Muscle of leg (tissue), 11 donors: ENCODE data around the gene CTTNBP2. TPM values are rescaled to one million over a fixed set of nuclear protein-coding genes. Genes with fewer than 3 reads are reported as not detected.
A peak's percentile ranks its signal among the peaks of the same experiment; 100 is the strongest.

Experiments
- DNase-seq: peaks from one replicate; pipeline ENCODE4 v3.0.0; 2013
- H3K27ac ChIP-seq: one replicate; pipeline ENCODE4 v1.5.1; 2013; ENCODE audit warnings: mild to moderate bottlenecking, low read length, control low read depth
- H3K27me3 ChIP-seq: one replicate; pipeline ENCODE4 v1.6.1; 2013; ENCODE audit warnings: low read length; ENCODE audit not compliant: control insufficient read depth, insufficient read depth
- H3K36me3 ChIP-seq: one replicate; pipeline ENCODE4 v1.6.1; 2013; ENCODE audit warnings: low read length; ENCODE audit not compliant: control insufficient read depth, insufficient read depth
- H3K4me1 ChIP-seq: one replicate; pipeline ENCODE4 v1.6.1; 2013; ENCODE audit warnings: low read length; ENCODE audit not compliant: control insufficient read depth, insufficient read depth
- H3K4me3 ChIP-seq: one replicate; pipeline ENCODE4 v1.5.1; 2013; ENCODE audit warnings: low read length, control low read depth
- H3K9me3 ChIP-seq: replicated peaks from 2 replicates; pipeline ENCODE4 v1.6.1; 2013; ENCODE audit warnings: low read depth, low read length; ENCODE audit not compliant: control insufficient read depth
- WGBS: methylation state at CpG from one replicate; pipeline ENCODE4 v1.1.5; 2013; ENCODE audit warnings: missing lambda C conversion rate; ENCODE audit not compliant: insufficient coverage; 5-methylcytosine and 5-hydroxymethylcytosine counted together
- polyA plus RNA-seq, 8 donors: library from polyadenylated mRNA; unstranded; fragments of 120-200 nt; gene quantifications; one replicate each; pipeline versions ENCODE4 v1.2.1 to v1.2.3, GENCODE V29; 2013; ENCODE audit warnings: inconsistent platforms in 1 of 8, low replicate concordance in 1 of 8; ENCODE audit not compliant: insufficient read length in 8 of 8, insufficient read depth in 1 of 8
- total RNA-seq: library from RNA; stranded (reverse); fragments of 120-200 nt; gene quantifications from one replicate; pipeline ENCODE4 v1.2.4, GENCODE V29; 2013

Gene CTTNBP2
- total and polyA plus RNA-seq, 9 donors = 0.71 to 4.3 (median 1.9) TPM

DNA sequence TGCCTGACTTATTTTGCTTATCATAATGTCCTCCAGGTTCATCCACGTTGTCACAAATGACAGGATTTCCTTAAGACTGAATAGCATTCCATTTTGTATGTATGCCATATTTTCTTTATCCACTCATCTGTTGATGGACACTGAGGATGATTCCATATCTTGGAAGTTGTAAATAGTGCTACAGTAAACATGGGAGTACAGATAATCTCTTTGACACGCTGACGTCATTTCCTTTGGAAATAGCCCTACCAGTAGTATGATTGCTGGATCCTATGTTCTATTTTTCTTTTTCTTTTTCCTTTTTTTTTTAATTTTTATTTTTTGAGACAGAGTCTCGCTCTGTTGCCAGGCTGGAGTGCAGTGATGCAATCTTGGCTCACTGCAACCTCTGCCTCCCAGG, 167.6 kb downstream of the CTTNBP2 start:
- WGBS = no CpG with 5 or more reads among the region's 4 CpGs
- H3K9me3 ChIP-seq = no peaks in the 10 kb centered on the region
- no peak overlapping the region for H3K4me3 ChIP-seq
- no peaks in the 10 kb centered on the region for H3K36me3 ChIP-seq
- no peaks in the 10 kb centered on the region for H3K4me1 ChIP-seq
- H3K27me3 ChIP-seq = no peaks in the 10 kb centered on the region
- H3K27ac ChIP-seq = no peak overlapping the region
- no peak for DNase-seq

GRCh38 chr7:117704063-117704462, 169.2 kb downstream of the CTTNBP2 start:
- no peaks in the 10 kb centered on the region for H3K4me1 ChIP-seq
- no peak overlapping the region for H3K27ac ChIP-seq
- no peak overlapping the region for H3K4me3 ChIP-seq
- H3K9me3 ChIP-seq = no peaks in the 10 kb centered on the region
- WGBS = no CpG with 5 or more reads among the region's 3 CpGs
- no peaks in the 10 kb centered on the region for H3K27me3 ChIP-seq
- DNase-seq = no peak
- H3K36me3 ChIP-seq = no peaks in the 10 kb centered on the region

DNA sequence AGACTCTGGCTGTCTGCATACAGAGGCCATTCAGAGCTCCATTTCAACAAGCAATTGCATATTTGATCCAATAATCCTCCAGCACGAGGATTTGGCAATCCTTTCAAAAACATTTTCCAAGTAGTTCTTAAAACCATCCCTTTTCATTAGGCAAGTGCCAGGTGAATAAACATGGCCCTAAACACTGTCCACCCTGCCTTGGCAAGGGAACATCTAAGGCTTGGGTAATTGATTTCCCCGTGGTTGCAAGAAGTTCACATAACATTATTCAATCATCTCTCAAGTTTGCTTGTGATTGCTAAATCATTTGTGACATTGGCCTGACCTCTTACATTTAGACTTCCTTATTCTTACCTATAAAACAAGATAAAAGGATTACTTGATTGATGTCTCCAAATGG, 175.2 kb downstream of the CTTNBP2 start:
- DNase-seq = no peak
- Histone ChIP-seq H3K4me1 (no peaks in the 10 kb centered on the region), H3K27ac (no peak overlapping the region), H3K27me3 (no peaks in the 10 kb centered on the region), H3K4me3 (no peak overlapping the region), H3K9me3 (no peaks in the 10 kb centered on the region), H3K36me3 (no peaks in the 10 kb centered on the region)
- 50% methylated on average over 1 of the region's 2 CpGs for WGBS

DNA sequence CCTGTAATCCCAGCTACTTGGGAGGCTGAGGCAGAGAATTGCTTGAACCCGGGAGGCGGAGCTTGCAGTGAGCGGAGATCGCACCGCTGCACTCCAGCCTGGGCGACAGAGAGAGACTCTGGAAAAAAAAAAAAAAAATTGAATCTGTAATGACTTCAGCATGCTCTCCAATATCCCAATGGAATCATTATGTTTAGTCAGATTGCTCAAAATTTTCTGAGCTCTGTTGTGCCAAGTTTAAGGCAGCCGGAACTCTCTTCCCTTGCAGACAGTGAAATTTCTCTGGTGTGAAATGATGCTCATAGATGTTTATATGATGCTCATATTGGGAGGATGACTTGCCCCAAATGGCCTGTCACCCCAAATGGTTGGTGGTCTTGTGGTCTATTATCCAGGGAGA, 180.9 kb downstream of the CTTNBP2 start:
- no peaks in the 10 kb centered on the region for H3K36me3 ChIP-seq
- 66% methylated on average over 3 of the region's 7 CpGs for WGBS

GRCh38 chr7:117690147-117690546, 183.1 kb downstream of the CTTNBP2 start:
- no peak overlapping the region for H3K27ac ChIP-seq

More for the DNA sequence above, 180.9 kb downstream of the CTTNBP2 start:
- peak; percentile 61 for DNase-seq
- H3K4me3 ChIP-seq = no peak overlapping the region
- no peak overlapping the region for H3K27ac ChIP-seq
- H3K27me3 ChIP-seq = no peaks in the 10 kb centered on the region
- H3K9me3 ChIP-seq = no peaks in the 10 kb centered on the region
- no peaks in the 10 kb centered on the region for H3K4me1 ChIP-seq

DNA sequence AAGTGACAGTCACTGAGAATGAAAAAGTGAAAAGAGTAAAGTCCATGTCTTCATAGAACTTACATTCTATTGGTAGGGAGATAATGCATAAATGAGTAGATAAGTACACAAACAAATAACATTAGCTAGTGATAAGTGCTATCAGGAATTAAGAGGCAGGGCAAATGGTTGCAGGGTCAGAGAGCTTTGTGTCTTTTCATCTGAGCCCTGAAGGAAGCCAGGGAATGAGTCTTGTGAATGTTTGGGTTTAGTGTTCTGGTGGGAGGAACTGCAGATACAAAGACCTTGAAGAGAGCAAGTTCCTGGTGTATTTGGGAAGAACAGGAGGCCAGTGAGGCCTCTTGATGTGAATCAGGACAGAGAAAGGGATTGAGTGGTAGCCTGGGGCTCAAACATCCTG, 183.8 kb downstream of the CTTNBP2 start:
- Histone ChIP-seq H3K9me3 (no peaks in the 10 kb centered on the region), H3K27me3 (no peaks in the 10 kb centered on the region), H3K4me3 (no peak overlapping the region), H3K4me1 (no peaks in the 10 kb centered on the region), H3K36me3 (no peaks in the 10 kb centered on the region), H3K27ac (no peak overlapping the region)
- no peak for DNase-seq

More at GRCh38 chr7:117690147-117690546, 183.1 kb downstream of the CTTNBP2 start:
- DNase-seq = no peak
- no CpG with 5 or more reads among the region's 3 CpGs for WGBS
- Histone ChIP-seq H3K36me3 (no peaks in the 10 kb centered on the region), H3K4me3 (no peak overlapping the region), H3K9me3 (no peaks in the 10 kb centered on the region), H3K27me3 (no peaks in the 10 kb centered on the region), H3K4me1 (no peaks in the 10 kb centered on the region)

DNA sequence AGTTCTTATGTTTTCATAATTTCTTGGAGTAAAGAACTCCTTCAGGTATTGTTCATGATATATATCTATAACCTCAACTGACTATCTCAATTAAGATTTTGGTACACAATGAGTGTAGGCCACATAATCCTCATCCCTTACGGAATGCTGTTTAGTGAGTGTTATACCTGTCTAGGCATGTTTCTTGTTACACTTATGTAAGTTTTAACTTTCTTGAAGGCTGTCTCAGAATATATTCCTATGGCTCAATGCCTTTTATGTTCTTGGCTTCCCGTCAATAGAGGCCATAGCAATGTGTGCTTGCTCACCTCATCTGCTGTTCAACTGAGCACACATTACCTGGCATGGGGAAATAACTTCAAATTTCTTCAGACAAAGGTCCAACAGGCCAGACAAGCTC, 185.1 kb downstream of the CTTNBP2 start:
- Histone ChIP-seq H3K4me1 (no peaks in the 10 kb centered on the region), H3K9me3 (no peaks in the 10 kb centered on the region), H3K27me3 (no peaks in the 10 kb centered on the region), H3K4me3 (no peak overlapping the region), H3K27ac (no peak overlapping the region), H3K36me3 (no peaks in the 10 kb centered on the region)
- 78% methylated on average over 1 of the region's 2 CpGs for WGBS
- DNase-seq = no peak

GRCh38 chr7:117686311-117686935, 186.8 kb downstream of the CTTNBP2 start:
- no peak for DNase-seq
- H3K9me3 ChIP-seq = no peaks in the 10 kb centered on the region
- no peaks in the 10 kb centered on the region for H3K4me1 ChIP-seq
- H3K36me3 ChIP-seq = no peaks in the 10 kb centered on the region
- no peaks in the 10 kb centered on the region for H3K27me3 ChIP-seq
- no peak overlapping the region for H3K4me3 ChIP-seq
- H3K27ac ChIP-seq = no peak overlapping the region

DNA sequence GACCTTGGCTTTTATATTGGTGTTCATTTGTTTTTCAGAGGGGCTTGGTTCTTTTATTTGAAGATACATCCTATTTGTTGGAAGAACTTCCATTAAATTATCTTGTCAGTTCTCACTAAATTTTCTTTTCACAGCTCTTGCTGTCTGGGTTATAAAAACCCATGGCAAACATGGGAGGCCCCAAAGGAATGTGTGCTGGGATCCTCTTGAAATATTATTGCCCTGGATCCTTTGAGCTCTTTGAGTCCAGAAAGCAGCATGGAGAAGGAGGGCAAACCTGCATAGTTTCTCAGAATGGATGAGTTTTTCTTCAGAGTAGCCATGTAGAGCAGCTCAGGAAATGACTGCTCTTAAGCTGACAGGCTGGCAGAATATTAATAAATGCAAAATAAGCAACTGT, 187.4 kb downstream of the CTTNBP2 start:
- no peaks in the 10 kb centered on the region for H3K27me3 ChIP-seq
- H3K27ac ChIP-seq = no peak overlapping the region
- no peaks in the 10 kb centered on the region for H3K9me3 ChIP-seq
- no peaks in the 10 kb centered on the region for H3K36me3 ChIP-seq
- H3K4me1 ChIP-seq = no peaks in the 10 kb centered on the region
- H3K4me3 ChIP-seq = no peak overlapping the region
- no peak for DNase-seq

DNA sequence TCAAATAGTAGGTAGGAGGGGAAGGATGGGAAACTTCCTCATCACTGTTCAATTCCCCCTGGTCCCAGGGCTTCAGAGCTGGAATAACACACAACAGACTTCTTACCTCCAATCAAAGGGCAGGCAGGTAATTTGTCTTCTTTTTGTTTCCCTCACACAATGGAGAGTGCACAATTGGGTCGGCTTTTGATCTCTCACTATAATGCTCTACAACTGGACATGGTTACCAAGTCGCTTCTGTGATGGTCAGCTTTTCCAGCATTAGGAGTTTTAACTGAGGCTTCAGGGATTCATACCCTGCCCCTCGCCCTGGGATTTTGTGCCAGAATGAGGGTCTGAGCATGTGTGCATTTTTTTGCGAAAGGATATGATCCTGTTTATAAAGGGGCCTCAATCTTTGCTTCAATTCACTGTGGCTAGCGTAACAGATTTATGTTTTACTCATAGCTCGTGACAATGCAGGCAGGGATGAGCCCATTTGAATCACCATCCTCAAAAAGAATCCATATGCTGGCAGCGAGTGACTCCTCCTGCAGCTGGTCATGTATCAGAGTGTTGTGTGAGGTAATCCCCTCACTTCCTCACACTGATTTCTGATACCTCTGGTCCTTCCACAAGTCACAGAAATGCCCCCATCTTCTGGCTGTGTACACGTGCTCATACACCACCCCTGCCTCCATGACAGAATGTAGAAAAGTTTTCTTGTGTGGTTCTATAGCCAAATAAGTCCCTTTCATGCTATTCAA, 189.6 kb downstream of the CTTNBP2 start:
- H3K4me1 ChIP-seq = no peaks in the 10 kb centered on the region
- DNase-seq = no peak
- H3K27me3 ChIP-seq = no peaks in the 10 kb centered on the region
- H3K9me3 ChIP-seq = no peaks in the 10 kb centered on the region
- H3K4me3 ChIP-seq = no peak overlapping the region
- WGBS = 77% methylated on average over 2 of the region's 8 CpGs
- H3K27ac ChIP-seq = no peak overlapping the region
- H3K36me3 ChIP-seq = no peaks in the 10 kb centered on the region
